ENCODE measurements around the gene BDNF. TPM values are rescaled to one million over a fixed set of nuclear protein-coding genes. Genes with fewer than 3 reads are reported as not detected.

BDNF gene
- total and polyA plus RNA-seq, 2 donors (not counting 1 experiment from before 2014, with no cell fraction given) = 11.2 to 16.7 TPM

DNA sequence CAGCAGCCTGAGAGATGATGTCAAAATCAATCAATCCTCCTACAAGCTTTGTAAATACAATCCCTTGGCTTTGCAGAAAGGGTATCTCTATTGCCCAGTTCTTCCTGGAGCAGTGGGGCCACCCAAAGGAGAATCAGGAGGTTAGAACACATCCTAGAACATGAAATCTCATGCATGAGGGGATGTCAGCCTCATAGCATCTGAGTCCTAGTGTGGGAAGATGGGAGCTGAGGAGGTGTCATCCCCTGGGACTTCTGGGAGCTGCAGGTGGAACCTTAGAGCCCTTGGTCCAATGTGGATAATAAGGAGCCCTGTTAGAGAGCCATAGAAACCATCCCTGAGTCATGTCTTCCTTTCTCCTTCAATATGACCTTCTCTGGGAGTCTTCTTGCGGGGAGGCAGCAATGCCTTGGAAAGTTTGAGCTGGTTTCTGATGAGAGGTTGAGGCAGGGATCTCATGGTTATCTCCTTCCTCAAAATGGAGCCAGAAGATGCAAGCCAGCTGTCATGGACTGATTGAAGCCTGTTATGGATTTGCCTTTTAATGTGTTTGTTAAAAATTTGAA, 74.8 kb downstream of the BDNF start:
- Histone ChIP-seq H3K4me1 (ENCODE audit: control insufficient read depth, extremely low read depth, insufficient read depth, low read length) (no peaks in the 10 kb centered on the region), H2AFZ (ENCODE audit: low read length) (no peak overlapping the region), H3K36me3 (ENCODE audit: control insufficient read depth, insufficient read depth, low read length) (no peaks in the 10 kb centered on the region), H4K20me1 (ENCODE audit: control insufficient read depth, extremely low read depth, insufficient read depth, low read length) (no peaks in the 10 kb centered on the region), H3K27me3 (ENCODE audit: control insufficient read depth, insufficient read depth, low read length) (no peaks in the 10 kb centered on the region), H3K4me2 (ENCODE audit: extremely low read depth, insufficient read depth, low read length) (no peak overlapping the region), H3K9ac (ENCODE audit: insufficient read depth, low read length) (no peak overlapping the region), H3K27ac (ENCODE audit: insufficient read depth, low read length) (no peak overlapping the region), H3K79me2 (ENCODE audit: control insufficient read depth, insufficient read depth, low read length) (no peaks in the 10 kb centered on the region), H3K9me3 (ENCODE audit: control insufficient read depth, insufficient read depth, low read depth, low read length) (no peaks in the 10 kb centered on the region), H3K4me3 (replicated peaks in 1 of 4; ENCODE audit: control extremely low read depth in 1 of 4, insufficient read depth in 1 of 4, low read depth in 3 of 4, low read length in 4 of 4) (no peak overlapping the region)
- TF ChIP-seq EZH2 (IDR thresholded peaks at IDR 0.05; ENCODE audit: low read length, missing control alignments) = no peak
- TF ChIP-seq, protein P1, sequence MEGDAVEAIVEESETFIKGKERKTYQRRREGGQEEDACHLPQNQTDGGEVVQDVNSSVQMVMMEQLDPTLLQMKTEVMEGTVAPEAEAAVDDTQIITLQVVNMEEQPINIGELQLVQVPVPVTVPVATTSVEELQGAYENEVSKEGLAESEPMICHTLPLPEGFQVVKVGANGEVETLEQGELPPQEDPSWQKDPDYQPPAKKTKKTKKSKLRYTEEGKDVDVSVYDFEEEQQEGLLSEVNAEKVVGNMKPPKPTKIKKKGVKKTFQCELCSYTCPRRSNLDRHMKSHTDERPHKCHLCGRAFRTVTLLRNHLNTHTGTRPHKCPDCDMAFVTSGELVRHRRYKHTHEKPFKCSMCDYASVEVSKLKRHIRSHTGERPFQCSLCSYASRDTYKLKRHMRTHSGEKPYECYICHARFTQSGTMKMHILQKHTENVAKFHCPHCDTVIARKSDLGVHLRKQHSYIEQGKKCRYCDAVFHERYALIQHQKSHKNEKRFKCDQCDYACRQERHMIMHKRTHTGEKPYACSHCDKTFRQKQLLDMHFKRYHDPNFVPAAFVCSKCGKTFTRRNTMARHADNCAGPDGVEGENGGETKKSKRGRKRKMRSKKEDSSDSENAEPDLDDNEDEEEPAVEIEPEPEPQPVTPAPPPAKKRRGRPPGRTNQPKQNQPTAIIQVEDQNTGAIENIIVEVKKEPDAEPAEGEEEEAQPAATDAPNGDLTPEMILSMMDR (conservative IDR thresholded peaks at IDR 0.05 in 1 of 2, IDR thresholded peaks at IDR 0.05 in 1 of 2; ENCODE audit: low read depth in 1 of 2, low read length in 2 of 2) = no peak
- no peak for DNase-seq (ENCODE audit: low read depth in 2 of 2)

DNA sequence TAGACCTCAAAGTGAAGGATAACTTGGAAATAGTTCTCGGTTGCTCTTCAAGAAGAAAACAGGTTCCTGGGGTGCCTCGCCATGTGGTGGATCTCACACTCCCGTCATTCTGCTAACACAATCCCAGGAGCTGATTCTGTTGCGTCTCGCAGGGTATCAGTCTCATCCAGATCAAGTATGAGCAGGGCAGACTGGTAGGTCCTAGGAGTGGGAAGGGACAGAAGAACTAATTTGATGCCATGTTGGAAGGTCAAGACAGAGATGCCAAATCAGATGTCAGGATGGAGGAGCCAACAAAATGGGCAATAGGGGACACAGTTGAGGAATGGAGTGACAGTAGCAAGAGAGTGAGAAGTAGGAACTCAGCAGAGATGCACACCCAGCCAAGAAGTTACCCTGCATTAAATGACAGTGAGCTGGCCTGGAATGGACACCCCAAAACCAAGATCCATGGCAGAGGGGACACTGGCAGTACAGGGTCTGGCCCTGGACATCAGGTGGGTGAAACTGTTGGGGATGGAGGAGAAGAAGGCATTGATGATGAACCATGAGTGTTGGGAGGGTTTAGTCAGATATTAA, 76.2 kb downstream of the BDNF start:
- no peak overlapping the region for H2AFZ ChIP-seq (ENCODE audit: low read length)

DNA sequence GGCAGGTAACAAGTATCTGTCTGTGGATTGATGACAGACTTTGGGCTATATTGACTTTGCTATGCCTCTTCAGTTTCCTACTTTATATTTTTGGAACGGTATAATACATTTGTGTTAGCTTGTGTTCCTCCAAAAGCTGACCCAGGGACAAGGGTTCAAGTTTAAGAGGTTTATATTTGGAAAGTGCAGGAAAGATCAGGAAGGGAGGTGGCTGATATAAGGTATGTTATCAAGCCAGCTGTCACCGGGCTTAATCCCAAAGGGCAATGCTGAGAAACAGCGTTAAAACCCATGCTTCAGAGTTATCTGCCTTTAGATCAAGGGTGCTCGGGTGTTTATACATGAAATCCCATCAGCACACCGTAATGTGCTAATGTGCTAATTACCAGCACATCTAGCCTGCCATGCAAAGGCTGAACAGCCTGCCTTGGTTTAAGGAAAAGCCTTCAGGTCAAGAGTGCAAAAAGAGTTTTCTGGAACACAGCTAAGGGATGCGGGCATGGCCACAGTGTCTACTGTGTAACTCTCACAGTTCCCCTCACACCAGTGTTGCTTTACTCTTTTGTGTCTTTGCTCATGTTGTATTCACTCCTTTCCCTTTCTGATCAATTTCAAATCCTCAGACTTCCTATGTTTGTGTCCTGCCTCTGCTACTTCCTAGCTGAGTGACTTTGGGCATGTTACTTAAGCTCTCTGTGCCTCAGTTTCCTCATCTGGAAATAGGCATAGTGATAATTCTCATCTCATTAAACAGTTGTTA, 77.5 kb downstream of the BDNF start:
- Histone ChIP-seq H3K27me3 (ENCODE audit: control insufficient read depth, insufficient read depth, low read length) (no peaks in the 10 kb centered on the region), H3K9ac (ENCODE audit: insufficient read depth, low read length) (no peak overlapping the region), H3K36me3 (ENCODE audit: control insufficient read depth, insufficient read depth, low read length) (no peaks in the 10 kb centered on the region), H3K4me2 (ENCODE audit: extremely low read depth, insufficient read depth, low read length) (no peak overlapping the region), H2AFZ (ENCODE audit: low read length) (no peak overlapping the region), H3K27ac (ENCODE audit: insufficient read depth, low read length) (no peak overlapping the region), H4K20me1 (ENCODE audit: control insufficient read depth, extremely low read depth, insufficient read depth, low read length) (no peaks in the 10 kb centered on the region), H3K4me1 (ENCODE audit: control insufficient read depth, extremely low read depth, insufficient read depth, low read length) (no peaks in the 10 kb centered on the region), H3K4me3 (replicated peaks in 1 of 4; ENCODE audit: control extremely low read depth in 1 of 4, insufficient read depth in 1 of 4, low read depth in 3 of 4, low read length in 4 of 4) (no peak overlapping the region), H3K79me2 (ENCODE audit: control insufficient read depth, insufficient read depth, low read length) (no peaks in the 10 kb centered on the region), H3K9me3 (ENCODE audit: control insufficient read depth, insufficient read depth, low read depth, low read length) (no peaks in the 10 kb centered on the region)
- TF ChIP-seq EZH2 (IDR thresholded peaks at IDR 0.05; ENCODE audit: low read length, missing control alignments) = no peak
- TF ChIP-seq, protein P1 (conservative IDR thresholded peaks at IDR 0.05 in 1 of 2, IDR thresholded peaks at IDR 0.05 in 1 of 2; ENCODE audit: low read depth in 1 of 2, low read length in 2 of 2) = no peak
- no peak for DNase-seq (ENCODE audit: low read depth in 2 of 2)

More for the DNA sequence above, 76.2 kb downstream of the BDNF start:
- no peaks in the 10 kb centered on the region for H4K20me1 ChIP-seq (ENCODE audit: control insufficient read depth, extremely low read depth, insufficient read depth, low read length)
- H3K36me3 ChIP-seq (ENCODE audit: control insufficient read depth, insufficient read depth, low read length) = no peaks in the 10 kb centered on the region
- TF ChIP-seq, protein P1 (conservative IDR thresholded peaks at IDR 0.05 in 1 of 2, IDR thresholded peaks at IDR 0.05 in 1 of 2; ENCODE audit: low read depth in 1 of 2, low read length in 2 of 2) = no peak
- no peak for TF ChIP-seq EZH2 (IDR thresholded peaks at IDR 0.05; ENCODE audit: low read length, missing control alignments)
- no peak for DNase-seq (ENCODE audit: low read depth in 2 of 2)
- no peaks in the 10 kb centered on the region for H3K9me3 ChIP-seq (ENCODE audit: control insufficient read depth, insufficient read depth, low read depth, low read length)
- no peak overlapping the region for H3K4me3 ChIP-seq (replicated peaks in 1 of 4; ENCODE audit: control extremely low read depth in 1 of 4, insufficient read depth in 1 of 4, low read depth in 3 of 4, low read length in 4 of 4)
- H3K4me1 ChIP-seq (ENCODE audit: control insufficient read depth, extremely low read depth, insufficient read depth, low read length) = no peaks in the 10 kb centered on the region
- H3K27me3 ChIP-seq (ENCODE audit: control insufficient read depth, insufficient read depth, low read length) = no peaks in the 10 kb centered on the region
- no peak overlapping the region for H3K4me2 ChIP-seq (ENCODE audit: extremely low read depth, insufficient read depth, low read length)
- no peaks in the 10 kb centered on the region for H3K79me2 ChIP-seq (ENCODE audit: control insufficient read depth, insufficient read depth, low read length)
- H3K27ac ChIP-seq (ENCODE audit: insufficient read depth, low read length) = no peak overlapping the region
- H3K9ac ChIP-seq (ENCODE audit: insufficient read depth, low read length) = no peak overlapping the region
